Activated T-cell treated with anti-CD3 and anti-CD28 coated beads for 48 hours (primary cell): Measurements from ENCODE around the gene TIAM2.

Source experiments
- DNase-seq: peaks from one replicate; pipeline ENCODE4 v3.0.0-alpha.2; 2020; ENCODE audit warnings: low read depth

The TIAM2 gene

DNA sequence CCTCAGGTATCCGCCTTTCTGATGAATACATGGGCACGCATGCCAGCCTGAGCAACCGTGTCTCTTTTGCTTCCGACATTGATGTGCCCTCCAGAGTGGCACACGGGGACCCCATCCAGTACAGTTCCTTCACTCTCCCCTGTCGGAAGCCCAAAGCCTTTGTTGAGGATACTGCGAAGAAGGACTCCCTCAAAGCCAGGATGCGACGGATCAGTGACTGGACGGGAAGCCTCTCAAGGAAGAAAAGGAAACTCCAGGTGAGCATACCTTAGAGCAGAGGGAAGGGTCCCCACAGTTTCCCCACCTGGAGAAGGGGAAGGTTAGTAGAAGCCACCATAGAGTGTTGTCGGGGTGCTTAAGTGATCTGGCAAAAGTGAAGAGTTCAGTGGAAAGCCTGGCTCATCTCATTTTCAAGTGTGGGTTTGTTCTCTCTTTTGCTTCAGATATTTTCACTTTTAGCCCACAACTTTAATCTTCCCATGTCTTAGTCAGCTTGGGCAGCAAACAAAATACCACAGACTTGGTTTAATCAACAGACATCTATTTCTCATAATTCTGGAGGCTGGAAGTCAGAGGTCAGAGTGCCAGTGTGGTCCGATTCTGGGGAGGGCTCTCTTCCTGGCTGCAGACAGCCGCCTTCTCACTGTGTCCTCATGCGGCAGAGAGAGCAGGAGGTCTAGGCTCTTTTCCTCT is 135.2 kb downstream of the TIAM2 start:
- DNase-seq, result no peak

DNA sequence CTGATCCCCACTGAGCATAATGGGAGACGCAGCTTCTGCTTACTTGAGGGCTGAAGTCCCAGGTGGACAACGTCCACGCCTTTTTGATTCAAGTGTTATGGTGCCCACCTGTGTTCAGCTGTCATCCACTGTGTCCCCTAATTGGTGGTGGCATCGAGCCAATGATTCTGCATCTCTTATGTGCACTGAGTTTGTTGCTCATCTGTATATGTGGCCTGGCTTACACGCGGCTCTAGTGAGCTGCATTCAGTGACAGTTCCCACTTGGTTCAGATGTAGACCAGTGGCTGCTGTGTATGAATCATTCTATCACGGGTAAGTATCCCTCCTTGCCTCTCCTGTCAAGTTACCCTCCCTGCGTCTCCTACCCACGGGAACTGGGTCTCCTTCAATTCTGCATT is 137.5 kb downstream of the TIAM2 start:
- no peak for DNase-seq

DNA sequence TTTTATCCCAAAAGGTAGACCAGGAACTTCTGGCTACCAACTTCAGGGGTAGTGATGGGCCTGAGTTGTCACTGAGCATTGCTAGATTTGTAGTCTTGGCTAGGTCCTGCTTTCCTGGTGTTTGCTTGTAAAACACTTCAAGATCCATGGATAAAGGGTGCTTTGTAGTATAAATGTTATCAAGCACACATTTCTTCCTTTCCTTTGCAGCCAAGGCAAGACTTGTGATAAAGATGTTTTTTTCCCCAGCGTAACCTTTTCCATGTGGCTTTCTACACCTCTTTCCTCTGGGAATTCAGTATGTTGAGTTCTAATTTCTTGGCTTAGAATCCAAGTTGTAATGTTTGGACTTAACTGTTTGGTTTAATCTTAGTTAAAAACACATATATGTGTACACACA is 145.9 kb downstream of the TIAM2 start:
- no peak for DNase-seq

DNA sequence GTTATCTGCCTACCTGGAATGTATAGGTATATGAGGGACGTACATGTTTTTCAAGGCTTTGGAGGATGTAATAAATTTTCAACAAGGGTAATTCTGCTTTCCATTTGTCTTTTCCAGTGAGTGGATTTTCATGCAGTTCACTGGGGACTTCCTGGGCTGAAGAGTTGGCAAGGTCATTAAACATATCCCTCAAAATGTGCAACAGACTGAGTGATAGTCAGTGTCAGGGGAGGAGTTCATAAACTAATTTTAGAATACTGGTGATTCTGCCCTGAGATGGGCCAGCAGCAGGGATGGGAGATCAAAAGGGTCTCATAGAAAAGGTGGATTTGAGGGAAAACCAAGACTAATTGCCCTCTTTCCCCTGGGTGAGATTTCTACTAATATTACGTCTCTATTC is 146.4 kb downstream of the TIAM2 start:
- no peak for DNase-seq

DNA sequence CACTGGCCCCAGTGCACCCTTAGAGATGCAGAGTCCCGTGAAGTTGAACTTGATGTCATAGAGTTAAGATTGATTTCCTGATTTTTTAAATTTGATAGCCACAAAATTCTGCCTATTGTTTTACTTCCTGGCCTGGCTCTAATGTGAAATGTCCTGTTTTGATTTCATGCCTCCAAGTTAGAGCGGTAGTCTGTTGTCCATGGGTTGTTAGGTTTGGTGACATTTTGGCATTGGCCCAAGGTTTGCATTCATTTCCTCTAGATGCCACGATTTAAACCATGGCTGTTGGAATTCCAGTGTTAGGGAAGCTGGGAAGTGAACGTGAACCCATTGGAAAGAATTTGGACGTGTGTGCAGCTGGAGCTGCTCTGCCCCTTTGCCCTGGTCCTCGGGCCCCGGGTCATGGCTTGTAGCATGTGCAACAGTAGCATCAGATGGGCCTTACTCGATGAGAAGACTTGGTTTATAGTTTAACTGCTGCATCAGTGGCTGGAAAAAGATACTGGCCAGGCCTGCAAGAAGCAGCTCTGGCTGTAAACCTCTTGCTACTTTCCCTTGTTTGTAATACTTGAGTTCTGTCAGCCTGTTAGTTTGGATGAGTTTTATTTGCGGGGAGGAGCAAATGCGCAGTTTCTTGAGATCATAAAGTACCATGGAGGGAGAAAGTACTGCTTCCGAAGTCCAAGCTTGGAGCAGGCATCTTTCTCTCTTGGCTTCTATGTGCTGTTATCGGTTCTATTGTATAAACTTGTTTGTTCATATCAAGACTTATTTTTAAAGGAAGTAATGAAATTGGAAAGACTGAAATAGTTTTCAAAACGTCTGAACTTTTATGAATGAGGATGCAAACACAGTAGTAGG is 147.3 kb downstream of the TIAM2 start:
- DNase-seq, result no peak

DNA sequence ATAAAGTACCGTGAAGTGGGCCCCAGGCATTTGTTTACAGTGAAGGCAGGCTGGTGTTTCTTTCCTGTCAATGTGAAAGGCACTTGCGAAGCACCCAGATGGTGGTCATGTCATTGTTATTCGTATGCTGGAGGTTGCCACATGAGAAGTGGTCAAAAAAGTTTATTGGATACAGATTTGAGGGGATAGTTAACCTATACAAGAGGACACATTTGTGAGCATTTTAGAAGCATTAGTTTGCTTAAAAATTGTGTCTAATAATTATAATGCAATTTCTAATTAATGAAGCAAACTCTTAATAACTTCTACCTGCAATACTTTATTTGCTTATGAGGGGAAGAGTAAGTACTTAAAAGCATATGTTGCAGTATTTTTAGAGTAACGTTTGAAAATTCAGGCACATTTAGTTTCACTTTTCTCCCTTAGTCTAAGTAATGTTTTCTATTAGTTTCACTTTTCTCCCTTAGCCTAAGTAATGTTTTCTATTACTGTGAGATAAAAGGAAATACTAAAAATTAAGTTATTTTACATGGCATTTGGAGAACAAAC is 148.0 kb downstream of the TIAM2 start:
- no peak for DNase-seq

DNA sequence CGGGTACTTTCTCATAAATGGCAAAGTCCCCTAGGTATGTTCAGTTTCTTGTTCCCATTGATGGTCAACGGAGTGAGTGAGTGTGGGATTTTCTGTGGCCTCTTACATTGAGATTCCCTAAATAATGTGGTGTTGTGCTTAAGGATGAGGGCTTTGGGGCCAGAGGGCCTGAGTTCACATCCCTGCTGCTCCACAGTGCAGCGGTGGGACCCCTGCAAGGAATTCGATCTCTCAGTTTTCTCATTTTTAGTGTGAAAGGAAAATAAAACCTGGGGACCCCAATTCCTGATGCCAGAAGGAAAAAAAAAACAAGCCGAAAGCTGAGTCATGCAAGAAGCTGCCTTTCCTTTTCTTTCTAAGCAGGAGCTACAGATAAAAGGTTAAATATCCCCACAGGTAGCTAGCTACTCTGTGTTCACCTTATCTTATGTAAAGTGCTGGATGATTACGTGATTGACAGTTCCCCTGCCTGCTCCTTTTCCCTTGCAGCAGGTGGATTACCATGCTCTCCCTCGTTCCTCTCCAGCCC is 148.5 kb downstream of the TIAM2 start:
- no peak for DNase-seq

DNA sequence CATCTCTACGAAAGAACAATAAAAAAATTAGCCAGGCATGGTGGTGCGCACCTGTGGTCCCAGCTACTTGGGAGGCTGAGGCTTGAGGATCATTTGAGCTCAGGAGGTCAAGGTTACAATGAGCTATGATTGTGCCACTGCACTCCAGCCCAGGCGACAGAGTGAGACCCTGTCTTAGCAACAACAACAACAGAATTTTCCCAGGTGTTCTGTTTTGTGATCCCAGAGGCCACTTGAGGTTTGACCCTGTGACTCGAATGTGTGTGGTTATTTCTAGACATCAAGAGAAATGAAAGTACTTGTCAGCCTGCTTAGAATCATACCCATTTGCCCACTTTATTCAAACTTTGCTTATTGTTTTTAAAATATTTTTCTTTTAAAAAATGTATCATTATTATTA is 151.1 kb downstream of the TIAM2 start:
- DNase-seq, result no peak

DNA sequence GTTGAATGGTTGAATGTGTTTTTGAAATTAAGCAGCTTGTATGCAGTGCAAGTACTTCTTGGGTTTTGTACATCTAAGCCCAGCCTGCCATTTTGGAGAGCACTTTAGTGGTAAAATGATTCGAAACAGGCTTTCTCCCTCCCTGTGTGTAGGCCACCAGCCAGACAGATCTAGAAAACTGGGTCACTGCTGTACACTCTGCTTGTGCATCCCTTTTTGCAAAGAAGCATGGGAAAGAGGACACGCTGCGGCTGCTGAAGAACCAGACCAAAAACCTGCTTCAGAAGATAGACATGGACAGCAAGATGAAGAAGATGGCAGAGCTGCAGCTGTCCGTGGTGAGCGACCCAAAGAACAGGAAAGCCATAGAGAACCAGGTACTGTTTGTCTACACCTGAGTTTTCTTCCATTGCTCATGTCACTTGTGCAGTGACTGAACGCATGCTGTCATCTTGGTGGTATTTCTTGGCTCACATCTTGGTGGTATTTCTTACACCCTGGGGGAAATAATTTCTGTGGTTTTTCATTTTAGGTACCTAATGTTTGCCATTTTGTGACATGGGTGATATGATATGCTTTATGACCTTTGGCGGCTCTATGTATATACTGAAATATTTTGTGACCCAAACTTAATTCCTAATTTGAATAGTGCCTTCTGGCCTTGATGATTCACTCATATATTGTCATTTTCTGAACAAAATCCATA is 153.0 kb downstream of the TIAM2 start:
- no peak for DNase-seq

DNA sequence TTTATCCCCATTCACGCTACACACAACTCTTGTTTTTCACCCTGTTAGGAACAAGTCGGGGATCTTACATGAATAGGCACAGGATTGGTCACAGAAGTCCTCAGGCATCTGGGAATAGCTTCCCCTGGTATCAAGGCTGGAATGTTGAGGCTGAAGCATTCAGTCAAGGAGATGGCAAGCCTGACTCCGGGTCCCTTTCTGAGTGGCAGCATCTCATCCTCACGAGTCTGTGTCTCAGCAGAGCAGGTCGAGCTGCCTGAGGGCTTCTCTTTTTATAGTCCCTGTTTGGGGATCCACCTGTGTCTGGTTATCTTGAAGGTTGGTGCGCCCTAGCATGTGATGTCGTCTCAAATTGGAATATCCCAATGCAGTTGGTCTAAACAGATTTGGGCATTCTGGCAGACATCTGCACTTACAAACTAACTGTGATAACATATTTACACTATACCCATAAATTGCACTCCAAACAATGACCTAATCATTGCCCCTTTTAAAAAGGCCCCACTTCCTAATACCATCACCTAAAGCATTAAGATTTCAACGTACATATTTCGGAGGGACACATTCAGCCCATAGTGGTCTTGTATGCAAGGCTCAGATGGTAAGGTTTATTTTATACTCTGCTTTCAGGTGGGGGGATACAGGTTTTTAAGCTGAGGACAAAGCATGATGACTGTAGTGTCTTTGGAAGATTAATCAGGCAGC is 156.0 kb downstream of the TIAM2 start:
- no peak for DNase-seq

DNA sequence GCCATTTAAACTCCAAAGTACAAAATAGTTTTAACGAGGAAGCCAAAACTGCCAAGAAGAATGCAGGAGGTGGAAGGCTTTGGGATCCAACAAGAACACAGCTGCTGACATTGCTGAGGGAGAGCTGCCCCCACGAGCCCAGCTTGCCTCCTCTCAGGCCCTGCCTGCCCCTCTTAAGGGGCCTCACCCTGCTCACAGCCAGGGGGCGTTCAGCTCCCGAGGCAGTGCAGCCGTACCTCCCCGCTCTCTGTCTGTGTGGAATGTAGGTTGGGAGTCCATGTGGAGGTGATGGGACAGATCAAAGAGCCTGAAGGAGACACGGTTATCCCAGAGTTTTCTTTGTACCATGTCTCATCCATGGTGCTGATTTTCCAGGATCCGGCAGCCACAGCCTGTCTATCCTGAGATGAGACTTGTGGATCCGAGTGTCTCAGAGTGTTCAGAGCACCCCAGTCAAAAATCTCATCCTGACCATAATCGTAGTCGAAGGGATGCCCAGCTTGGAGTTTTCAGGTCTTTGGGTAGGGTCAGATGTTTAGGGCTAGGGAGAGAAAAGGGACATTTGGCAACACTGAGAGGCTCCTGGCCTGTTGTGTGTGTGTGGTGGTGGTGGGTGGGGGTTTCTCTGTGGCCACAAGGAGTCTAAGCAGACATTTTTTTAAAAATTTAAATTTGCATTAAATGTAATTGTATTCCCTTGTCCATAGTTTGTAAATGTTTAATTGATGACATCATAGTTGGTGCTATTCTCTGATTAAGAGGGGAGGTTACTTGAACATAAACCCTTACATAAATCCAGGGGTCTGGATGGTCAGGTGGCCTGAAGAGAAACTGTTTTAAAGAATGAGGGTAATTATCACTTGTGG is 157.3 kb downstream of the TIAM2 start:
- DNase-seq, result no peak

DNA sequence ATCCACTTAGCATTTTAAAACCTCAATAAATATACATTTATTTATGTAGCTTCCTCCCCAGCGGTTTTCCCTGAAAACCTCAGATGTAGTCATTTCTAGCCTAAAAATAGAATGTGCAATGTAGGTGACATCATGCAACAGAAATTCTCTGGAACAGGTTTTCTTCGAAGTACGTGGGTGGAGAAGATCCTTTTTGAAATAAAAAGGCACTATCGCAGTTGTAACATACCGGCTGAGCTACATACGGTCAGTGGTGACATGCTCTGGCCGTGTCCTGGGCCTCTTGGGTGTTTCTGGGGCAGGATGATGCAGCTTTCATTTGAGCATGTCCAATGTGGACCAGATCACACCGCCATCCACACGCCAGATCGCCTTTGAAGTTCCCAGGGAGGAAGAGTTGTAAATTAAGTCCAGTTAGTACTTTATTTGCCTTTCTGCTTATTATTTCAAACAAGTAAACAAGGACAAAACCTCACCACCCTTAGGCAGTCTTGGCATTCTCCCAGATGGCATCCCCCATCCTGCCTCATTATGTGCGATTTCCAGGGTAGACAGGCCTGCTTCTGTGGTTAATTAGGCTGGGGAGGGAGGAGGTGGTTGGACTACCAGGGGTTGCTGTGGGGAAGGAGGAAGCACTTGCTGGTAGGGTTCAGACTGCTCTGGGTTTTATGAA is 159.2 kb downstream of the TIAM2 start:
- DNase-seq, result peak; percentile 34

DNA sequence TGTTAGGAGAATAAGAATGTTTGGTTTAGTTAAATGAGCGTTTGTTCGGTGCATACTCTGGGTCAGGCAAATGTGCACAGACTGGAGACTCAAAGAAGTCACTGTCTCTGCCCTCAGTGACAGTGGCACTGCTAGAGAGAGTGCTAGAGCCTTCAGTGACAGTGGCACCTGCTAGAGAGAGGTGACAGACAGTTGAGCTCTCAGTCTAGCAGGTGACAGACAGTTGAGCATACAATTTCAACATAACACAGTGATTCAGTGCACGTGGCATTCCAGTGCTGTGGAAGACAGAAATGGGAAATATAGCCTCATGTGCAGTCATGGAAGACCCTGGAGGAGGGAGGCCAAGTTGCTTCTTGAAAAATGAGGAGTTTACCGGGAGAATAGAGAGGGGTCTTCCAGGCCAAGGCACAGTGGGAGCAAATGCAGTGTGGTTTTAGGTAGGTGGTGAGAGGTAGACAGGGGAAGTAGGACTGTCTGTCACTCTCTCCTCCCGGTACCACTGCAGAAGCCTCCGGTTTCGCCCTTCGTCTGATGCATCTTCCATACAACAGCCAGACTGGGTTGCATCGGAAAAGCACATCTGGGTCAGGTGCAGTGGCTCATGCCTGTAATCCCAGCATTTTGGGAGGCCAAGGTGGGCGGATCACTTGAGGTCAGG is 160.8 kb downstream of the TIAM2 start:
- no peak for DNase-seq

DNA sequence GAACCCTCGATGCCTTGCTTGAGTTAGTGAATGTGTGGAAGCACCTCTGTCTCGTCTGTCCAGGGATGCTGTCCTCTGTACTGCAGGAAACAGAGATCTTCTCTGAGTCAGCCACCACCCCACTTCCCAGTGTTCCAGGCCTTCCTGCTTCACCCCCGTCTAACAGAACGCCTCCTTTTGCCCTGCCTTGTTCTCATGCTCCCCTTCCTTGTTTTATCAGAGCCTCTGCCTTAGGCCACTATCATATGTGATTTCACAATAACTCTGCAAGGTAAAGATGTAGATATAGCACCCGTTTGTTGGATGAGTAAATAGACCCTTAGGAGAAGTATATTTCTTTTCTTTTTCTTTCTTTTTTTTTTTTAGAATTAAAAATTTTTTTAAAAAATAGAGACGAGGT is 162.0 kb downstream of the TIAM2 start:
- no peak for DNase-seq

DNA sequence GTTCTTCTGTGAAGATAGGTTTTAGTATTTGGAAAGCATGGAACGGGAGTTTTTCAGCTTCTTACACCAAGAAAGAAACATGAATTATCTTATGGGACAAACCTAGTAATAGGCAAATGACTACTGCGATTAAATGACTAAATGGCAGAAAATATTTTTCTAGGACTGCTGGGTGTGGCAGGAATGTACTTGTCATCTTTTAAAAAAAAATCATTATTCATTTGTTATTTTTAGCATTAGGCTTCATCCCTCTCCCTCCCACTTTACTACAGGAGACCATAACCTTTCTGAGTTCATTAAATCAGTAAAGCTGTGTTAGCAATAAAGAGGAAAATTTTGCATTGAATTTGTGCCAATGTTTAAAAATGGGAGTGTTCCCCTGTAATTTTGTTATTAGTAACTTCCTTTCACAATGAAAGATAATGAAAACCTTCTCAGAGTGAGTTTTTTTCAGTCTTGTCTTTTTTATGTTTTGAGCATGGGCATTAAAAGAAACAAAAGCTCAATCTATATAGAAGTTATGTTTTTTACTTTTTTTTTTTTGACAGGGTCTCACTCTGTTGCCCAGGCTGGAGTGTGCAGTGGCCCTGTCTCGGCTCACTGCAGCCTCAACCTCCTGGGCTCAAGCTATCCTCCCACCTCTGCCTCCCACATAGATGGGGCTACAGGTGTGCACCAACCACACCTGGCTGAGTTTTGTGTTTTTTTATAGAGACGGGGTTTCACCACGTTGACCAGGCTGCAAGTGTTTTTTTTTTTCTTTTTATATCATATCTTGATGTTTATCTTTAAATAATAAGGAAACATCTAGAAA is 163.1 kb downstream of the TIAM2 start:
- no peak for DNase-seq

DNA sequence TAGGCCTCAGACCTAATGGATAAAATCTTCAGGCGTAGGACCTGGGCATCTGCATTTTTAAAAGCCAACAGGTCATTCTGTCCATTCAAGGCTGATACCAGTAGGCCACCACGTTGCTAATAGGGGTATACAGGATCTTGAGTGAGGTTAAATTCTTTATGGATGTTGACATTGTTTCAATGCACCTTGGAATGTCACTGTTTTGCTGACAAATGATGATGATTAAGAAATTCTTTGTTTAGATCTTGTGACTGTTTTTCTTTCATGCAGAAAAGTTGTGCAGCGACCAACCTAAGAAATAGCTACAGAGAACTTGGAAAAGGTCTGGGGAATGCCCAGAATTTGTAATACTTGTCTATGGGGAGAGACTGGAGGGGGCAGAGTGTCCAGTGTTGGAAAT is 167.6 kb downstream of the TIAM2 start:
- DNase-seq, result no peak

DNA sequence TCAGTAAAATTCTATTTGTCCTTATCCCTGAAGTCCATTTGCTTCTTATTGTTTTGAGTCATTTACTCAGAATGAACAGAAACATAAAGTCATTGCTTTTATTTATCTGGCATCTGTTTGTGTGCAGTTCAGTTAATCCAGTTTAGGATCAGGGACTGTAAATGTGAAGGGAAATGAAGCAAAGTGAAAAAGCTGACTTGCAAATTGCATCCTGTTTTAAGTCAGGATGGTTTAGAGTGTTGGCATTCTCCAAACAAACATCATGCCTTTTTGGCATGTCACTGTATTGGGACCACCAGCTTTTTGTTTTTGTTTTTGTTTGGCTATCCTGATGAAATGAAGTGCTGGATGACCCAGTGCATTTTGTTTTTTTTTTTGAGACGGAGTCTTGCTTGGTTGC is 168.5 kb downstream of the TIAM2 start:
- DNase-seq, result no peak

DNA sequence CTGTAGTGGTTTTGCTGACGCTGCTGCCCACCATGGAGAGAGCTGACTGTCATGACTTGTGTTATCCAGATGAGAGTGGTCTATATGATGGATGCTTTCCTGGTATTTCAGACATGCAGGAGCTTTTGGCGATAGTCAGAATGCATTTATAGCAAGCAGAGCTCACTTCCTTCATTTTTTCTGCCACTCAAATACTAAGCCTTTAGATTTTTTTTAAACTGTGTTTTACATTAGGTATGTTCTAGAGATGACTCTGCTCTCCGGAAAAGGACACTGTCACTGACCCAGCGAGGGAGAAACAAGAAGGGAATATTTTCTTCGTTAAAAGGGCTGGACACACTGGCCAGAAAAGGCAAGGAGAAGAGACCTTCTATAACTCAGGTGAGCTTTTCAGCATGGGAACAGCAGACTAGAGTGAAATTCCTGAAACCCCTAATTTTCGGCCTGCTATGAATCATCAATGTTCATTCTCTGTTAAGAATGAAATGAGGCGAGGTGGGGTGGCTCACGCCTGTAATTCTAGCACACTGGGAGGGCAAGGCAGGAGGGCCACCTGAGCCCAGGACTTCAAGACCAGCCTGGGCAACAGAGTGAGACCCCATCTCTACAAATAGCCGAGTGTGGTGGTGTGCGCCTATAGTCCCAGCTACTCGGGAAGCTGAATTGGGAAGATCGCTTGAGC is 170.1 kb downstream of the TIAM2 start:
- no peak for DNase-seq
